ENCODE data around the gene ADGRG6. TPM values are rescaled to one million over a fixed set of nuclear protein-coding genes. Genes with fewer than 3 reads are reported as not detected.

Gene ADGRG6
- total and polyA plus RNA-seq, 4 donors = 18.7 to 110 (median 45.7) TPM

DNA sequence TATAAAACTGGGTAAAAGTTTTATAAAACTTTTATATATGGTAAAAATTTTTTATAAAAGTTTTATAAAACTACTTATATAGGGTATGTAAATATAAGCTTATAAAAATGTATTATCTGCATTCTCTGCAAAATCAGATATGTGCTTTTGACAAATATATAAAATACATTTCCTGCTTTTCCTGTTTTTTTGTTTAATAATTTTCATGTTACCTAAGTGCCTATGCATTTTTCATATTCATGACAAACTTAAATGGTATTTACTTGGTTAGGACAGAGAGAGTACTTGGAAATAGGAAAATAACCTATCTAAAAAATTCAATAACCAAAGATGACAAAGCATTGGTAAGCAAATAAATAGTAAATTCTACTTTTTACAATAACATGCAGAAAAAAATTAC is 41.2 kb downstream of the ADGRG6 start:
- Histone ChIP-seq H3K4me3 (ENCODE audit: low read depth in 1 of 3, low read length in 3 of 3) (no peak overlapping the region), H3K27ac (ENCODE audit: low read depth in 1 of 2, low read length in 2 of 2) (no peak overlapping the region), H3K4me1 (ENCODE audit: control insufficient read depth in 4 of 4, insufficient read depth in 4 of 4, low read length in 3 of 4) (peaks cover 2 to 6% (median 2%) of the 10 kb centered on the region in 4 donors), H3K36me3 (ENCODE audit: control insufficient read depth in 4 of 4, insufficient read depth in 3 of 4, low read depth in 1 of 4, low read length in 3 of 4) (no peaks in the 10 kb centered on the region), H3K27me3 (ENCODE audit: control insufficient read depth in 4 of 4, insufficient read depth in 4 of 4, low read length in 3 of 4) (no peaks in the 10 kb centered on the region), H3K9ac (ENCODE audit: low read depth in 1 of 2, low read length in 2 of 2) (no peak overlapping the region), H3K9me3 (ENCODE audit: control insufficient read depth in 4 of 4, low read length in 3 of 4) (no peaks in the 10 kb centered on the region)
- TF ChIP-seq FOXA1 (IDR thresholded peaks at IDR 0.05) = no peak
- TF ChIP-seq GABPA (IDR thresholded peaks at IDR 0.05 in 1 of 2, conservative IDR thresholded peaks at IDR 0.05 in 1 of 2) = no peak
- TF ChIP-seq, protein P1, sequence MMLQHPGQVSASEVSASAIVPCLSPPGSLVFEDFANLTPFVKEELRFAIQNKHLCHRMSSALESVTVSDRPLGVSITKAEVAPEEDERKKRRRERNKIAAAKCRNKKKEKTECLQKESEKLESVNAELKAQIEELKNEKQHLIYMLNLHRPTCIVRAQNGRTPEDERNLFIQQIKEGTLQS (IDR thresholded peaks at IDR 0.05) = no peak
- no peak for TF ChIP-seq YY1 (IDR thresholded peaks at IDR 0.05)
- TF ChIP-seq RXRA (IDR thresholded peaks at IDR 0.05) = no peak
- no peak for TF ChIP-seq TAF1 (conservative IDR thresholded peaks at IDR 0.05)
- no peak for TF ChIP-seq JUND (IDR thresholded peaks at IDR 0.05)
- TF ChIP-seq, protein P2, sequence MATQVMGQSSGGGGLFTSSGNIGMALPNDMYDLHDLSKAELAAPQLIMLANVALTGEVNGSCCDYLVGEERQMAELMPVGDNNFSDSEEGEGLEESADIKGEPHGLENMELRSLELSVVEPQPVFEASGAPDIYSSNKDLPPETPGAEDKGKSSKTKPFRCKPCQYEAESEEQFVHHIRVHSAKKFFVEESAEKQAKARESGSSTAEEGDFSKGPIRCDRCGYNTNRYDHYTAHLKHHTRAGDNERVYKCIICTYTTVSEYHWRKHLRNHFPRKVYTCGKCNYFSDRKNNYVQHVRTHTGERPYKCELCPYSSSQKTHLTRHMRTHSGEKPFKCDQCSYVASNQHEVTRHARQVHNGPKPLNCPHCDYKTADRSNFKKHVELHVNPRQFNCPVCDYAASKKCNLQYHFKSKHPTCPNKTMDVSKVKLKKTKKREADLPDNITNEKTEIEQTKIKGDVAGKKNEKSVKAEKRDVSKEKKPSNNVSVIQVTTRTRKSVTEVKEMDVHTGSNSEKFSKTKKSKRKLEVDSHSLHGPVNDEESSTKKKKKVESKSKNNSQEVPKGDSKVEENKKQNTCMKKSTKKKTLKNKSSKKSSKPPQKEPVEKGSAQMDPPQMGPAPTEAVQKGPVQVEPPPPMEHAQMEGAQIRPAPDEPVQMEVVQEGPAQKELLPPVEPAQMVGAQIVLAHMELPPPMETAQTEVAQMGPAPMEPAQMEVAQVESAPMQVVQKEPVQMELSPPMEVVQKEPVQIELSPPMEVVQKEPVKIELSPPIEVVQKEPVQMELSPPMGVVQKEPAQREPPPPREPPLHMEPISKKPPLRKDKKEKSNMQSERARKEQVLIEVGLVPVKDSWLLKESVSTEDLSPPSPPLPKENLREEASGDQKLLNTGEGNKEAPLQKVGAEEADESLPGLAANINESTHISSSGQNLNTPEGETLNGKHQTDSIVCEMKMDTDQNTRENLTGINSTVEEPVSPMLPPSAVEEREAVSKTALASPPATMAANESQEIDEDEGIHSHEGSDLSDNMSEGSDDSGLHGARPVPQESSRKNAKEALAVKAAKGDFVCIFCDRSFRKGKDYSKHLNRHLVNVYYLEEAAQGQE (IDR thresholded peaks at IDR 0.05) = no peak
- no peak for TF ChIP-seq HNF4A (conservative IDR thresholded peaks at IDR 0.05)
- TF ChIP-seq RAD21 (IDR thresholded peaks at IDR 0.05) = no peak
- TF ChIP-seq, protein P3, sequence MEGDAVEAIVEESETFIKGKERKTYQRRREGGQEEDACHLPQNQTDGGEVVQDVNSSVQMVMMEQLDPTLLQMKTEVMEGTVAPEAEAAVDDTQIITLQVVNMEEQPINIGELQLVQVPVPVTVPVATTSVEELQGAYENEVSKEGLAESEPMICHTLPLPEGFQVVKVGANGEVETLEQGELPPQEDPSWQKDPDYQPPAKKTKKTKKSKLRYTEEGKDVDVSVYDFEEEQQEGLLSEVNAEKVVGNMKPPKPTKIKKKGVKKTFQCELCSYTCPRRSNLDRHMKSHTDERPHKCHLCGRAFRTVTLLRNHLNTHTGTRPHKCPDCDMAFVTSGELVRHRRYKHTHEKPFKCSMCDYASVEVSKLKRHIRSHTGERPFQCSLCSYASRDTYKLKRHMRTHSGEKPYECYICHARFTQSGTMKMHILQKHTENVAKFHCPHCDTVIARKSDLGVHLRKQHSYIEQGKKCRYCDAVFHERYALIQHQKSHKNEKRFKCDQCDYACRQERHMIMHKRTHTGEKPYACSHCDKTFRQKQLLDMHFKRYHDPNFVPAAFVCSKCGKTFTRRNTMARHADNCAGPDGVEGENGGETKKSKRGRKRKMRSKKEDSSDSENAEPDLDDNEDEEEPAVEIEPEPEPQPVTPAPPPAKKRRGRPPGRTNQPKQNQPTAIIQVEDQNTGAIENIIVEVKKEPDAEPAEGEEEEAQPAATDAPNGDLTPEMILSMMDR (IDR thresholded peaks at IDR 0.05; ENCODE audit: low read depth, low read length, missing input control) = no peak
- TF ChIP-seq, protein P4, sequence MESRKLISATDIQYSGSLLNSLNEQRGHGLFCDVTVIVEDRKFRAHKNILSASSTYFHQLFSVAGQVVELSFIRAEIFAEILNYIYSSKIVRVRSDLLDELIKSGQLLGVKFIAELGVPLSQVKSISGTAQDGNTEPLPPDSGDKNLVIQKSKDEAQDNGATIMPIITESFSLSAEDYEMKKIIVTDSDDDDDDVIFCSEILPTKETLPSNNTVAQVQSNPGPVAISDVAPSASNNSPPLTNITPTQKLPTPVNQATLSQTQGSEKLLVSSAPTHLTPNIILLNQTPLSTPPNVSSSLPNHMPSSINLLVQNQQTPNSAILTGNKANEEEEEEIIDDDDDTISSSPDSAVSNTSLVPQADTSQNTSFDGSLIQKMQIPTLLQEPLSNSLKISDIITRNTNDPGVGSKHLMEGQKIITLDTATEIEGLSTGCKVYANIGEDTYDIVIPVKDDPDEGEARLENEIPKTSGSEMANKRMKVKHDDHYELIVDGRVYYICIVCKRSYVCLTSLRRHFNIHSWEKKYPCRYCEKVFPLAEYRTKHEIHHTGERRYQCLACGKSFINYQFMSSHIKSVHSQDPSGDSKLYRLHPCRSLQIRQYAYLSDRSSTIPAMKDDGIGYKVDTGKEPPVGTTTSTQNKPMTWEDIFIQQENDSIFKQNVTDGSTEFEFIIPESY (IDR thresholded peaks at IDR 0.05) = no peak
- no peak for TF ChIP-seq NR2F2 (IDR thresholded peaks at IDR 0.05)
- no peak for TF ChIP-seq SP1 (IDR thresholded peaks at IDR 0.05)
- no peak for TF ChIP-seq FOXA2 (IDR thresholded peaks at IDR 0.05)
- no peak for DNase-seq (ENCODE audit: low spot score)

DNA sequence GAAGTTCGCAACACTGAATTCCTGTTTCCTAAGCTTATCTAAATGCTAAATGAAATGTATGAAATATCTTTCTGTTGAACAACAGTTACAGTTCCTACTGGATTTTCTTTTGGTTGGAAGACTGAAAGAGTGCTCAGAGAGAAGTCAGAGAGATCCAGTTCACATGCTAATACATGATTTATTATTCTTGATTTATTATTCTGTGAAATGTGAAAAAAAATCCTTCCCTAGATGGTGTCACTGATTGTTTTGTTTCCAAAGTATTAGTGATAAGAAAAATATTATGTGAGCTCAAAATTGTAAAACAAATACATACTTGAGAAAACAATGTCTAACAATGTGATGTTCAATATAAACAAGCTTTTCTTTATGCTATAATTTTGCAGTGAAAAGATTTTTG is 42.1 kb downstream of the ADGRG6 start:
- Histone ChIP-seq H3K9me3 (ENCODE audit: control insufficient read depth in 4 of 4, low read length in 3 of 4) (no peaks in the 10 kb centered on the region), H3K27me3 (ENCODE audit: control insufficient read depth in 4 of 4, insufficient read depth in 4 of 4, low read length in 3 of 4) (no peaks in the 10 kb centered on the region), H3K9ac (ENCODE audit: low read depth in 1 of 2, low read length in 2 of 2) (no peak overlapping the region), H3K36me3 (ENCODE audit: control insufficient read depth in 4 of 4, insufficient read depth in 3 of 4, low read depth in 1 of 4, low read length in 3 of 4) (no peaks in the 10 kb centered on the region), H3K27ac (ENCODE audit: low read depth in 1 of 2, low read length in 2 of 2) (no peak overlapping the region), H3K4me1 (ENCODE audit: control insufficient read depth in 4 of 4, insufficient read depth in 4 of 4, low read length in 3 of 4) (peaks cover 2 to 6% (median 2%) of the 10 kb centered on the region in 4 donors), H3K4me3 (ENCODE audit: low read depth in 1 of 3, low read length in 3 of 3) (no peak overlapping the region)
- TF ChIP-seq RAD21 (IDR thresholded peaks at IDR 0.05) = no peak
- TF ChIP-seq, protein P3 (IDR thresholded peaks at IDR 0.05; ENCODE audit: low read depth, low read length, missing input control) = no peak
- no peak for TF ChIP-seq FOXA2 (IDR thresholded peaks at IDR 0.05)
- TF ChIP-seq HNF4A (conservative IDR thresholded peaks at IDR 0.05) = no peak
- no peak for TF ChIP-seq GABPA (IDR thresholded peaks at IDR 0.05 in 1 of 2, conservative IDR thresholded peaks at IDR 0.05 in 1 of 2)
- TF ChIP-seq, protein P4 (IDR thresholded peaks at IDR 0.05) = no peak
- DNase-seq (ENCODE audit: low spot score) = no peak
- whole genome bisulfite sequencing = 86% methylated on average over 1 of the region's 1 CpG

All from liver (tissue), 9 donors.